NCI-H2107 treated with DMSO at 0.1 percent for 48 hours (cell line): ENCODE measurements around the gene SMPD3.

ENCODE experiments used
- DNase-seq: peaks from one replicate; lab custom pipeline; 2025; ENCODE audit not compliant: unreplicated experiment; lab: John Stamatoyannopoulos, UW

Gene SMPD3

GRCh38 chr16:68359398-68360191, 88.7 kb downstream of the SMPD3 start:
- DNase-seq: no peak

DNA sequence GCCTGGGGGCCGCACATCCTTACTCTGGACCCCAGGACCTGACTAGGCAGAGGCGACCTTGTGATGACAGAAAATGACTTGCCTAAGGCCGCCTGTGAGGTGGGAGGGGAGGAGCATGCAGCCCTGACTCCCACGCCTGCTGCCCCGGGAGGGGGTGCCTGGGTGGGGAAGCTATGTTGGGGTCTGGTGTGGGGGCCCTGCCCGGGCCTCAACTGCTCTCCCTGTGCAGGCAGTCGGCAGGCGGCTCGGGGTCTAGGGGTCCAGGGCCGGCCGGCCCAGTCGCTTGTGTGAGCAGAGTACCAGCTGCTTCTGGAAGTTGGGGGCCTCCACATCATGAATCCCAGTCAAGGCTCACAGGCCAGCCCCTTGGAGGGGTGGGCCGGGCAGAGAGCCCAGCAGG, 89.4 kb downstream of the SMPD3 start:
- no peak for DNase-seq

GRCh38 chr16:68357923-68358322, 90.4 kb downstream of the SMPD3 start:
- no peak for DNase-seq

GRCh38 chr16:68357521-68357922, 90.8 kb downstream of the SMPD3 start:
- DNase-seq: no peak

DNA sequence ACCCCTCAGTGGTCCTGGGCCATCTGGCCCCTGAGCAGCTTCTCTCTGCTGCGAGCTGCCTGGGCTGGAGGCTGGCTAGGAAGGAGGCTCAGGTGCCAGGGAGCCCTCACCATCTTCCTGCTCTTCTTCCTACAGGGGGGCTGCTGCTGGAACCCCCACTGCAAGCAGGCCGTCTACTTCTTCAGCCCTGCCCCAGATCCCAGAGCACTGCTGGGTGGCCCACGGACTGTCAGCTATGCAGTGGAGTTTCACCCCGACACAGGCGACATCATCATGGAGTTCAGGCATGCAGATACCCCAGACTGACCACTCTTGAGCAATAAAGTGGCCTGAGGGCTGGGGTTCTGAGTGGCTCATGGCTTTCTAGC, 91.4 kb downstream of the SMPD3 start:
- DNase-seq: no peak

DNA sequence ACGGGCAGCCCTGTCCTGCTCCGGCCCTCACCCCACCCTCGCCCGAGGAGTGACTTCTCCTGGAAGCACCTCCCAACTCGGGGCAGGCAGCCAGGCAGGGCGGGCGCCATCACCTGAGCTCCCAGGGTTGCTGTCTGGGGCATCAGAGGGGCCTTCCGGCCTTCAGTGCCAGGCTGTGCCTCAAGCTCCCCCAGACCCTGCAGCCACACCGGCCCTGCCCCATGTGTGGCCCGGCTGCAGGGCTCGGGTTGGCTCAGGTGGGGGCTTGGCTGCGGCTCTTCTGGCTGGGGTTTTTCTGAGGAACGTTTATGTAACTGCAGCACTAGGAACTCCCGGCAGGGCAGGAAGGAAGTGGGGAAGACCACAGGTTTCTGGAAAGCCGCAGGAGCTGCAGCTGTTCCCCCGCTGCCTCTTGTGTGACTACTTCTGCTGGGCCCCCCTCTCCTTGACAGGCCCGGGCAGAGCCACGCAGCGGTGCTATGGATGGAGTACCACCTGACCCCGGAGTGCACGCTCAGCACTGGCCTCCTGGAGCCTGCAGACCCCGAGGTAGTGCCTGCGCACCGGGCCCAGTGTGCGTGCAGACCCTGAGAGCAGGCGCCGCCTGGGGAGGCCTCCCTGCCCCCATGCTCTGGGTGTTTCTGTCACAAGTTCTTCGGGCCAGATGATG, 91.9 kb downstream of the SMPD3 start:
- no peak for DNase-seq

GRCh38 chr16:68355447-68356248, 92.7 kb downstream of the SMPD3 start:
- no peak for DNase-seq

- no peak for DNase-seq
Measured at GRCh38 chr16:68354816-68355215, 93.5 kb downstream of the SMPD3 start.

DNA sequence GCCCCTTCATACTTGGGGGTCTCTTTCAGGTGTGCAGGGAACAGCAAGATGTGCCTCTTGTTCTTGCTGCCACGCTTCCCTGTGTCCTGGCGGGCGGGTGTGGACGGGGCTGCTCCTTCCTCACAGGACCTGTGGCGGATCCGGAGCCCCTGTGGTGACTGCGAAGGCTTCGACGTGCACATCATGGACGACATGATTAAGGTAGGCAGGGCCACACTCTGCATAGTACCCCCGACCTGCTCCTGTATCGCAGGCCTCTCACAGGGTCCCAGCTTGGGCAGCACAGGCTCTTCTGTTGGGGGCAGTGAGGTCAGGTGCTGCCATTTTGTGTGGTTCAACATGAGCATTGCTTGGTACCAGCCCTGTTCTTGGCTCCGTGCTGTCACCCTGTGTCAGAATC, 94.9 kb downstream of the SMPD3 start:
- no peak for DNase-seq

DNA sequence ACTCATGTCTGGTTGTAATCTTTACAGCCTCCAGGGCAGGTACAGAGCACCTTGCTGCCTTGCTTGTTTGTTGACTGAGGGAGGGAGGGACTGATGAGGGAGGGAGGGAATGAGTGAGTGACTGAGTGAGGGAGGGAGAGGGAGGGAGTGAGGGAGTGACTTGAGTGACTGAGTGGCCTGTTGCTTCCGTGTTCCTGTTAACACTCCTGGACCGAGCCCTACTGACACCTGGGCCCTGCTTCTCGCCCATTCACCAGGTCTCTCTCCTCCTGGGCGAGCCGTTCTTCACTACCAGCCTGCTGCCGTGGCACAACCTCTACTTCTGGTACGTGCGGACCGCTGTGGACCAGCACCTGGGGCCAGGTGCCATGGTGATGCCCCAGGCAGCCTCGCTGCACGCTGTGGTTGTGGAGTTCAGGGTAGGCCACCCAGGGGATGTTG, 96.3 kb downstream of the SMPD3 start:
- no peak for DNase-seq

- DNase-seq: no peak
Measured at GRCh38 chr16:68351463-68351862, 96.8 kb downstream of the SMPD3 start.

GRCh38 chr16:68350813-68351350, 97.4 kb downstream of the SMPD3 start:
- no peak for DNase-seq

DNA sequence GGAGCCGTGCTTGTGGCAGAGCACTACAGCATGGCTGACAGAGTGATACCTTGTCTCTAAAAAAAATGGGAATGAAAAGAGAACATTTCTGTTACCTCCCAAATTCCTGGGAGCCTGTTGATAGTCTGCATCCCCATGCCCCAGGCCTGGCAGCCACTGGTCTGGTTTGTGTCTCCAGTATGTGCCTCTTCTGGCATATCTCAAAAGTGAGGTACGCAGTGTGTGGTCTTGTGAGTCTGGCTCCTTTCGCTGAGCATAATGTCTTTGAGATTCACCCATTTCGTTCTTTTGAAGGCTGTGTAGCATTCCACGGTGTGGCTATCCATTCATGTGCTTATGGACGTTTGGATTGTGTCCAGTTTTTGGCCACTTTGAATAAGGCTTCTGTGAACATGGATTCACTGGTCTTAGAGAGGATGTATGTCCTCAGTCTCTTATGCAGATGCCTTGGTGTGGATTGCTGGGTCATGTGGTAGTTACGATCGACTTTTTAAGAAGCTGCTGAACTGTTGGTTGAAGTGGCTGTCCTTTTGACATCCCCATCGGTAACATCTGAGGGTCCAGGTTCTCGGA, 98.4 kb downstream of the SMPD3 start:
- no peak for DNase-seq

- no peak for DNase-seq
Measured at GRCh38 chr16:68348639-68349445, 99.5 kb downstream of the SMPD3 start.

DNA sequence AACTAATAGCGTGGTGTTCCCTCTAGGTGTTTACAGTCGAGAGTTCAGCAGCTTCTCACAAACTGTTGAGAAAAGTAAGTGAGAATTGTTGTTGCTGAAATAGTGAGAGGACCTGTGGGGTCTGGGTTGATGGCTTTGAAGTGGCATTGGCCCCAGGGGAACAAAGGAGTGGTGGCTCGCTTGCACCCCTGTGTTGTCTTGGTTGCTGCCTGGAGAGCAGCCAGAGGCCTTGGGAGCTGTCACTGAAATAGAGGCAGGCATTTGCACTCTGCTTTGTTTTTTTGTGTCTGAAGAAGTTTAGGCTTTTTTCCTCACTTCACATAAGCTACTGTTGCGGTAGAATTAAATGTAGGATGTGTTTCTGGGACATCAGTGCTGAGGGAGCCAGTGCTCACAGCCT, 100.7 kb downstream of the SMPD3 start:
- no peak for DNase-seq

DNA sequence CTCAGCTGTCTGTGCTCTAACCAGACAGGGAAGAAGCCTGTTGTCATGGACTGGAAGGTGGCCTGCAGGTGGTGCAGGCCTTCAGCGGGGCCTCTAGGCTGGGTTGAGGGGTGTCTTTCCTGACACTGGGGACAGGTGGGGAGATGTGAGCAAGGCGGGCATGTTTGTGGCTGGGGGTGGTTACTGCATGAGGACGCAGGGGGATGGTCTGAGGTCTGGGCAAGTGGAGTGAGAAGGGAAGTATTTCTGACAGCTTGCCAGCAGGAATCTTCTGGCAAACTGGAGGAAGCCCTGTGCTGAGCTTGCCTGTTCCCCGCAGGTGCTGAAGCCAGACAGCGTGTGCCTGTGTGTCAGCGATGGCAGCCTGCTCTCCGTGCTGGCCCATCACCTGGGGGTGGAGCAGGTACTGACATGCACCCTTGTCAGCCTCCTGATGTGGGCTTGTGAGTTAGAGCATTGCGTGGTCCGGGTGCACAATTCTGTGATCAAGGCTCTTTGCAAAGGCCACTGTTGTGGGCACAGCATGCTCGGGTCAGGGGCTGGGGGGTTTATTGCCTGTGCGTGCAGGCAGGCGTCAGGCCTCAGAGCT, 101.3 kb downstream of the SMPD3 start:
- no peak for DNase-seq

GRCh38 chr16:68345958-68346635, 102.2 kb downstream of the SMPD3 start:
- no peak for DNase-seq

GRCh38 chr16:68345351-68345810, 102.9 kb downstream of the SMPD3 start:
- DNase-seq: no peak

DNA sequence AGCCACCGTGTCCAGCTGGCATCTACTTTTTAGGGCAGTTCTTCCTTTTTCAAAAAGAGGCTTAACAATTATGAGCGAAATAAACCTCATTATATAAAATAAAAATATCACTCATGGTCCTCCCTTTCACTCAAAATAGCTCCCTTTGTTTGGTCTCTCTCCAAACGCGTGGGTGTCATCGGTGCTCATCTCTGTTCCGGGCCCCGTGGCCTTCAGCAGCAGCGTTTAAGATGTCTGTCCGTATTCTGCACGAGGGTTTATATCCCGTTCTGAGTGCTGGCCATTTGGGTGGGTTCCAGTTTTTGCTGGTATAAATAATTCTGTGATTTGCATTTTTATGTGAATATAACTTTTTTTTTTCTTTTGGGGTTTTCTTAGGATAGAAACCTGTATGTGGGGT, 104.1 kb downstream of the SMPD3 start:
- no peak for DNase-seq
